ENCODE results near the gene SH3GL2. TPM values are rescaled to one million over a fixed set of nuclear protein-coding genes. Genes with fewer than 3 reads are reported as not detected.

Gene SH3GL2
- total RNA-seq, 1 donor from 2014 or later = 0.21 TPM

GRCh38 chr9:17611342-17611741 lies 32.5 kb downstream of the SH3GL2 start:
- no peak for DNase-seq

- no peak for DNase-seq
Measured at GRCh38 chr9:17611917-17612316, 33.1 kb downstream of the SH3GL2 start.

GRCh38 chr9:17613758-17614157 lies 34.9 kb downstream of the SH3GL2 start:
- DNase-seq = peak; percentile 4

- DNase-seq = no peak
Measured at GRCh38 chr9:17614250-17614649, 35.4 kb downstream of the SH3GL2 start.

- no peak for DNase-seq
Measured at GRCh38 chr9:17614903-17615302, 36.0 kb downstream of the SH3GL2 start.

- no peak for DNase-seq
Measured at GRCh38 chr9:17622141-17622540, 43.3 kb downstream of the SH3GL2 start.

- DNase-seq = no peak
Measured at GRCh38 chr9:17622749-17623148, 43.9 kb downstream of the SH3GL2 start.

GRCh38 chr9:17623965-17624364 lies 45.1 kb downstream of the SH3GL2 start:
- no peak for DNase-seq

GRCh38 chr9:17624571-17624970 lies 45.7 kb downstream of the SH3GL2 start:
- no peak for DNase-seq

- no peak for DNase-seq
Measured at GRCh38 chr9:17625644-17626388, 47.0 kb downstream of the SH3GL2 start.

GRCh38 chr9:17627641-17628040 lies 48.8 kb downstream of the SH3GL2 start:
- DNase-seq = no peak

- DNase-seq = no peak
Measured at GRCh38 chr9:17628624-17629023, 49.8 kb downstream of the SH3GL2 start.

GRCh38 chr9:17630531-17630949 lies 51.7 kb downstream of the SH3GL2 start:
- DNase-seq = no peak

- no peak for DNase-seq
Measured at GRCh38 chr9:17631396-17631795, 52.5 kb downstream of the SH3GL2 start.

- DNase-seq = no peak
Measured at GRCh38 chr9:17632994-17633393, 54.1 kb downstream of the SH3GL2 start.

GRCh38 chr9:17635115-17635890 lies 56.4 kb downstream of the SH3GL2 start:
- DNase-seq = no peak

GRCh38 chr9:17636349-17636748 lies 57.5 kb downstream of the SH3GL2 start:
- DNase-seq = no peak

GRCh38 chr9:17636821-17637220 lies 58.0 kb downstream of the SH3GL2 start:
- no peak for DNase-seq

- no peak for DNase-seq
Measured at GRCh38 chr9:17637229-17637628, 58.4 kb downstream of the SH3GL2 start.

GRCh38 chr9:17648516-17648915 lies 69.7 kb downstream of the SH3GL2 start:
- DNase-seq = no peak

GRCh38 chr9:17651725-17652124 lies 72.9 kb downstream of the SH3GL2 start:
- no peak for DNase-seq

GRCh38 chr9:17653947-17654465 lies 75.1 kb downstream of the SH3GL2 start:
- DNase-seq = no peak

GRCh38 chr9:17656889-17657288 lies 78.0 kb downstream of the SH3GL2 start:
- no peak for DNase-seq

- no peak for DNase-seq
Measured at GRCh38 chr9:17658237-17658636, 79.4 kb downstream of the SH3GL2 start.

Measured in tongue (tissue), 2 donors.